Vagina (tissue), 2 donors: ENCODE results near the gene GPRIN1.

Experiments
- POLR2A ChIP-seq, 2 donors: fragments of 450-650 bp; IDR thresholded peaks; one replicate each; pipeline ENCODE4 v1.6.1; 2017; ENCODE audit warnings: antibody characterized with exemption in 2 of 2, mild to moderate bottlenecking in 2 of 2, moderate library complexity in 2 of 2
- POLR2AphosphoS5 ChIP-seq, 2 donors: sonication (generic); formaldehyde crosslinking; IDR thresholded peaks; one replicate each; pipeline ENCODE4 v1.9.0; 2017; ENCODE audit warnings: antibody characterized with exemption in 2 of 2, mild to moderate bottlenecking in 2 of 2, low read depth in 1 of 2; ENCODE audit not compliant: insufficient read depth in 1 of 2
- TF ChIP-seq, protein P1 (sequence below), 3 experiments: fragments of 450-650 bp in 2 of 3; fragments of 200-600 bp in 1 of 3; sonication (generic) in 1 of 3; IDR thresholded peaks; one replicate each; pipeline ENCODE4 v1.5.1; 2017 to 2019; ENCODE audit warnings: antibody characterized with exemption in 3 of 3, mild to moderate bottlenecking in 2 of 3, moderate library complexity in 2 of 3

GRCh38 chr5:176583076-176583475 lies 26.9 kb downstream of the GPRIN1 start:
- TF ChIP-seq, protein P1, sequence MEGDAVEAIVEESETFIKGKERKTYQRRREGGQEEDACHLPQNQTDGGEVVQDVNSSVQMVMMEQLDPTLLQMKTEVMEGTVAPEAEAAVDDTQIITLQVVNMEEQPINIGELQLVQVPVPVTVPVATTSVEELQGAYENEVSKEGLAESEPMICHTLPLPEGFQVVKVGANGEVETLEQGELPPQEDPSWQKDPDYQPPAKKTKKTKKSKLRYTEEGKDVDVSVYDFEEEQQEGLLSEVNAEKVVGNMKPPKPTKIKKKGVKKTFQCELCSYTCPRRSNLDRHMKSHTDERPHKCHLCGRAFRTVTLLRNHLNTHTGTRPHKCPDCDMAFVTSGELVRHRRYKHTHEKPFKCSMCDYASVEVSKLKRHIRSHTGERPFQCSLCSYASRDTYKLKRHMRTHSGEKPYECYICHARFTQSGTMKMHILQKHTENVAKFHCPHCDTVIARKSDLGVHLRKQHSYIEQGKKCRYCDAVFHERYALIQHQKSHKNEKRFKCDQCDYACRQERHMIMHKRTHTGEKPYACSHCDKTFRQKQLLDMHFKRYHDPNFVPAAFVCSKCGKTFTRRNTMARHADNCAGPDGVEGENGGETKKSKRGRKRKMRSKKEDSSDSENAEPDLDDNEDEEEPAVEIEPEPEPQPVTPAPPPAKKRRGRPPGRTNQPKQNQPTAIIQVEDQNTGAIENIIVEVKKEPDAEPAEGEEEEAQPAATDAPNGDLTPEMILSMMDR (IDR thresholded peaks at IDR 0.05) = no peak
- TF ChIP-seq POLR2AphosphoS5 (IDR thresholded peaks at IDR 0.05; ENCODE audit: insufficient read depth in 1 of 2, low read depth in 1 of 2) = no peak
- no peak for TF ChIP-seq POLR2A (IDR thresholded peaks at IDR 0.05)
